ENCODE measurements around the gene REPS1.

REPS1 gene

DNA sequence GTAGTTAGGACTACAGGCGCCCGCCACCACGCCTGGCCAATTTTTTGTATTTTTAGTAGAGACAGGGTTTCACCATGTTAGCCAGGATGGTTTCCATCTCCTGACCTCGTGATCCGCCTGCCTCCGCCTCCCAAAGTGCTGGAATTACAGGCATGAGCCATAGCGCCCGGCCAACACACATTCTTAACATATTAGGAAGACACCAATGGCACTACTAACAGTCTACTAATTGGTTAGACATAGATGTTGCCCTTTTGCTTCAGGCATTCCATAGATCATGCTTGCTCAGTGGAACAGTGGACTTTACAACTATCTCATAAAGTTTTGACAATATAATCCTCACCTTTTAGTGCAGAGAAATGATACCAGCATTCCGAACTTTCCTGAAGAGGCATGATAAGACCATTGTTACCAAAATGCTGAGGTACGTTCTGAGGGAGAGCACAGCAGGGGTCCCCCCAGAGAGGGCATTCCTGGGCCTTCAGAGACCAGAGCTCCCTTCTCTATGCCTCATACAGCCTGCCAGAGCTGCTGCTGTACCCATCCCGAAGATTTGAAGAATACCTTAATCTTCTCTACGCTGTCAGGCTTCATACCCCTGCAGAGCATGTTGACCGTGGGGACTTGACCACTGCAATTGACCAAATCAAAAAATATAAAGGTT lies 102.8 kb downstream of the REPS1 start:
- TF ChIP-seq, protein P1, sequence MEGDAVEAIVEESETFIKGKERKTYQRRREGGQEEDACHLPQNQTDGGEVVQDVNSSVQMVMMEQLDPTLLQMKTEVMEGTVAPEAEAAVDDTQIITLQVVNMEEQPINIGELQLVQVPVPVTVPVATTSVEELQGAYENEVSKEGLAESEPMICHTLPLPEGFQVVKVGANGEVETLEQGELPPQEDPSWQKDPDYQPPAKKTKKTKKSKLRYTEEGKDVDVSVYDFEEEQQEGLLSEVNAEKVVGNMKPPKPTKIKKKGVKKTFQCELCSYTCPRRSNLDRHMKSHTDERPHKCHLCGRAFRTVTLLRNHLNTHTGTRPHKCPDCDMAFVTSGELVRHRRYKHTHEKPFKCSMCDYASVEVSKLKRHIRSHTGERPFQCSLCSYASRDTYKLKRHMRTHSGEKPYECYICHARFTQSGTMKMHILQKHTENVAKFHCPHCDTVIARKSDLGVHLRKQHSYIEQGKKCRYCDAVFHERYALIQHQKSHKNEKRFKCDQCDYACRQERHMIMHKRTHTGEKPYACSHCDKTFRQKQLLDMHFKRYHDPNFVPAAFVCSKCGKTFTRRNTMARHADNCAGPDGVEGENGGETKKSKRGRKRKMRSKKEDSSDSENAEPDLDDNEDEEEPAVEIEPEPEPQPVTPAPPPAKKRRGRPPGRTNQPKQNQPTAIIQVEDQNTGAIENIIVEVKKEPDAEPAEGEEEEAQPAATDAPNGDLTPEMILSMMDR (IDR thresholded peaks at IDR 0.05; ENCODE audit: low read depth, low read length, missing control alignments) = no peak
- DNase-seq (ENCODE audit: low read depth) = no peak
- no peak overlapping the region for H3K4me3 ChIP-seq (ENCODE audit: low read depth, low read length)

DNA sequence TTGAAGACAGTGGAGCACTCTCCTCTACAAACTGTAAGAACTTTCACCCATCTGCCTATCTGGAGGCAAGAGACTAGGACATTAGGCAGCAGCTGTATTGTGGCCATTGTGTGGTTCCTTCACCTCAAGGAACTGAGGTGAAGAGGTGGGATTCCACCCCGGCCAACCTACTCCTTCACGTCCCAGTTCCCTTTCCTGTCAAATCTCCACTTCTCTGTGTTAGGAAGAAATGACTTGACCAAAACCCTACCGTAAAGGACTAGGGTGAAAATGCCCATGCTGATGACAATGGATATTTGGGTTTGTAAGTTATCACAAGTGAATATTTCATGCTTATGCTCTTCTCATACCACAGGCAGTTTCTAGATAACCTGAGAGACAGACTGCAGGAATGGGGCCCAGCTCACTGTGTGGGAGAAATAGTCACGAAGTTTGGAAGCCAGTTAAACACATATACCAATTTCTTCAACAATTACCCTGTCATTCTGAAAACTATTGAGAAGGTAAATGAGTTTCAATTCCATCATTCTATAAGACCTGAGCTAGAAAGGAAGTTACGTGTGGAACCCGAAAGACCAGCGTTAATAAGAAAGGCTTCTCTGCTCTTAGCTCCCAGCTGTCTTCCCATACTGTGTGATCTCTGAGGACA lies 105.6 kb downstream of the REPS1 start:
- TF ChIP-seq, protein P1 (IDR thresholded peaks at IDR 0.05; ENCODE audit: low read depth, low read length, missing control alignments) = no peak
- peak; percentile 47 for DNase-seq (ENCODE audit: low read depth)

DNA sequence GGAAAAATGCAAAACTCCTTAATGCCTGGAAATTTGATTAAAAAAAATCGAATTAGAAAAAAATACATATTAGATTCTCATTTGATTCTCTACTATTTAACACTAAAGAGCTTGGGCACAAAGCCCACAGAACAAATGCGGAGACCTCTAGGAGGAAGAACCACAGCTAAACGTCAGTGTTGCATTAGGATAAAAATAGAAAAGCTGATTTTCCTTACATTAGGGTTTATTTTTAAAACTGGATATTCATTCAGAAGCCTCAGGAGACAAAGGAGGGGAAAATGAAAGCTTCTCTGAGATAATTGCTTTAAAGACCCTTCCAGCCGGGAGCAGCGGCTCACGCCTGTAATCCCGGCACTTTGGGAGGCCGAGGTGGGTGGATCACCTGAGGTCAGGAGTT lies 114.9 kb downstream of the REPS1 start:
- TF ChIP-seq, protein P1 (IDR thresholded peaks at IDR 0.05; ENCODE audit: low read depth, low read length, missing control alignments) = no peak
- no peak for DNase-seq (ENCODE audit: low read depth)
- H3K4me3 ChIP-seq (ENCODE audit: low read depth, low read length) = no peak overlapping the region

More for the DNA sequence above, 105.6 kb downstream of the REPS1 start:
- H3K4me3 ChIP-seq (ENCODE audit: low read depth, low read length) = no peak overlapping the region

DNA sequence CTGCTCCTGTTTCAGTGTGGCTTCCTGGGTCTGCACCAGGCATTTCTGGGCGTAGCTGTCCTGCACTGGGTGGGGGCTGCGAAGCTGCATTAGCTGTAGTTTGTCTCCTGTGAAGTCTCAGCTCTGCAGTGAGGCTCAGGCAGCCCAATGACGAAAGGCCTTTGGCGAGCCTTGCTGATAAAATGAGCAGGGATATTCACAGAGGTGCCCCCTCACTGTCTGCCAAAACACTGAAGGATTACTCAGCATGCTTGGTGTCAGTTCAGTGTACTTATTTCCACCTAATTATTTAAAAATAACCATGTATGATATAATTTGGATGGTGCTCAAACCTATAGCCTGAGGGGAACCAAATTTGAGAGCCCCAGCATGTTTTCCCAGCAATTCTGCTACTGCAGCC lies 118.7 kb downstream of the REPS1 start:
- TF ChIP-seq, protein P1 (IDR thresholded peaks at IDR 0.05; ENCODE audit: low read depth, low read length, missing control alignments) = no peak
- no peak for DNase-seq (ENCODE audit: low read depth)
- no peak overlapping the region for H3K4me3 ChIP-seq (ENCODE audit: low read depth, low read length)

DNA sequence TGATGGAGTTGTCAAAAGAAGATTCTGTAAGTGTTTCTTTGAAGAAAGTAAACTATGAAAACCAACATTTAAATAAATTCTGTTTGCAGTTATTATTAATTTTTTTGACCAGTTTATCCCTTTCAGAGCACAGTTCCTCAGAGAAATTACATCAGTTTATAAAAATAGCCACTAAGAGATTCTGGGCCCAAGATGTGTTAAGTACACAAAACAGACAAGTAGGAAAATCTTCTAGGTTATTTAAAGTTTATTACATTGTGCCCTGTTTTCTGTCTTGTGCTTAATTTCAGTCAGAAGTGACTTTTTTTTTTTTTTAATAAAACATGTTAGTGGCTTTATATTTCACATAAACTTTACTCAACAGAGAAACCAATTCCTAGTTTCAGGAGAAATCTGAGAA lies 119.9 kb downstream of the REPS1 start:
- DNase-seq (ENCODE audit: low read depth) = no peak
- TF ChIP-seq, protein P1 (IDR thresholded peaks at IDR 0.05; ENCODE audit: low read depth, low read length, missing control alignments) = no peak
- no peak overlapping the region for H3K4me3 ChIP-seq (ENCODE audit: low read depth, low read length)

DNA sequence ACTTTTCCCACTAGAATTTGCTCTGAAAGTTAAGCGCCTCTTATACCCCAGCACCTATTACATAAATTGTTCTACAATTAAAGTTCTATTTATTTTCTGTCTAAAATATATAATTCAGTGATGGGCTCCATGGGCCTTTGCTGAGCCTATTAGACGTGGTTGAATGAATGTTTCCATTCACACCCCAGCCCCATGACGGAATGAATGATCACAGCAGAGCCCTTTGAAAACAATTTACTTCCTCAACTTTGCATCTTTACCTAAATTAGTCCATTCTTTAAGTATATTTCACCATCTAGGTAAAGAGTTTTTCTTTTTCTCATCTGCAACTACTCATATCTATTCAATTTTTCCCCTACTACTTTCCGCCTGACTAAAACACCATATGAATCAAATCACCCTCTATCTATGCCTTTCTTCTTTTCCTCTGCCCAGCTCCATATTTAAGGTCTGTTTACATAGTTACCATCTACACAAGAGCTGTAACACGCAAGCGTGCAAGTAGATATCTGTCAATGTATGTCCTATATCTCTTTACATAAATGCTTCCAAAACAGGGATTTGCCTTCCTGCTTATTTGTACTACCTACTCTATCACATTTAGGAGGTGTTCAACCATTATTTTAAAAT lies 122.5 kb downstream of the REPS1 start:
- DNase-seq (ENCODE audit: low read depth) = no peak
- no peak overlapping the region for H3K4me3 ChIP-seq (ENCODE audit: low read depth, low read length)
- TF ChIP-seq, protein P1 (IDR thresholded peaks at IDR 0.05; ENCODE audit: low read depth, low read length, missing control alignments) = no peak

Data from GM12864 (cell line).